CD4-positive, alpha-beta T cell treated with Interleukin-12 subunit alpha and Interleukin-12 subunit beta, for 1 hour (primary cell): ENCODE measurements around the gene PLA2G4A.

Source experiments
- DNase-seq: peaks from one replicate; pipeline ENCODE4 v3.0.0-alpha.2; 2020

Gene PLA2G4A

GRCh38 chr1:187033693-187034390, 205.1 kb downstream of the PLA2G4A start:
- DNase-seq: no peak

DNA sequence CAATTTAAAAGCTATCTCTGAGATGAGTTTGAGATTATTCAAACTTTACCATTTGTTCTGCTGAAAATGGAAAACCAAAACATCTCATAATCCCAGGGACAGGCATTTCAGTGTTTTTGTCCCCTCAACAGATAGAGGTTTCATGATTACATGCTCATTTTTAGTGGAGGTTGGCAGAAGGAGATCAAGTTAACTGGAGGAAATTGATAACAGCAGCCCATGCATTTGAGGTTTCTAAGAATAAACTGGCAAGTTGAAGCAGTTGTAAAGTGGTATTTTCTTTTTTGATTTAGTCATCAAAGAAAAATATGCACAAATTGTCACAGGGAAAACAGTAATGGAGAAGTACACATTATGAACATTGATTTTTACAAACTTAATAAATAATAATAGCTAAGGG, 205.8 kb downstream of the PLA2G4A start:
- no peak for DNase-seq

GRCh38 chr1:187037973-187038553, 209.3 kb downstream of the PLA2G4A start:
- DNase-seq: no peak
